Coronary artery (tissue), 2 donors: ENCODE data around the gene GPR137.

Experiments
- DNase-seq: peaks from one replicate; pipeline ENCODE4 v3.0.0-alpha.2; 2017; ENCODE audit warnings: low spot score
- H3K27ac ChIP-seq, 2 donors: fragments of 200-600 bp; sonication (generic); one replicate each; pipeline ENCODE4 v1.5.1; 2016 to 2019
- H3K4me3 ChIP-seq: fragments of 200-600 bp; sonication (generic); 2 replicates; pipeline ENCODE4 v1.5.1; 2016; ENCODE audit warnings: mild to moderate bottlenecking, moderate library complexity
- TF ChIP-seq, protein P1 (sequence below): fragments of 200-600 bp; sonication (generic); IDR thresholded peaks from one replicate; pipeline ENCODE4 v1.5.1; 2019; ENCODE audit warnings: antibody characterized with exemption

GPR137 gene

DNA sequence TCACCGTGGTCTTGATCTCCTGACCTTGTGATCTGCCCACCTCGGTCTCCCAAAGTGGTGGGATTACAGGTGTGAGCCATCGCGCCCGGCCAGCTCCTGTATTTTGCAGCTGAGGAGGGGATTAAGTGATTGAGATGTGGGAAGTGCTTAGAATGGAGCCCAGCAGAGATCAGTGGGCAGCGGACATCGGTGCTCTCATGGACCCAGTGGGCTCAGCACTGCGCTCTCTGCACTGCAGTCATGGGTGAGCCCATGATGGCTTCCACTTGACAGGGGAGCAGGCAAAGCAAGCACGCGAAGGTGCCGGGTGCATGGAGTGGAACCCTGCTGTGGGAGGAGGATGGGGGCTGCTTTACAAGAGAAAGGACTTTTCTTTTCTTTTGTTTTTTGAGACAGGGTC, 45.2 kb downstream of the GPR137 start:
- DNase-seq, result no peak
- Histone ChIP-seq H3K27ac (no peak overlapping the region), H3K4me3 (no peak overlapping the region)
- TF ChIP-seq, protein P1, sequence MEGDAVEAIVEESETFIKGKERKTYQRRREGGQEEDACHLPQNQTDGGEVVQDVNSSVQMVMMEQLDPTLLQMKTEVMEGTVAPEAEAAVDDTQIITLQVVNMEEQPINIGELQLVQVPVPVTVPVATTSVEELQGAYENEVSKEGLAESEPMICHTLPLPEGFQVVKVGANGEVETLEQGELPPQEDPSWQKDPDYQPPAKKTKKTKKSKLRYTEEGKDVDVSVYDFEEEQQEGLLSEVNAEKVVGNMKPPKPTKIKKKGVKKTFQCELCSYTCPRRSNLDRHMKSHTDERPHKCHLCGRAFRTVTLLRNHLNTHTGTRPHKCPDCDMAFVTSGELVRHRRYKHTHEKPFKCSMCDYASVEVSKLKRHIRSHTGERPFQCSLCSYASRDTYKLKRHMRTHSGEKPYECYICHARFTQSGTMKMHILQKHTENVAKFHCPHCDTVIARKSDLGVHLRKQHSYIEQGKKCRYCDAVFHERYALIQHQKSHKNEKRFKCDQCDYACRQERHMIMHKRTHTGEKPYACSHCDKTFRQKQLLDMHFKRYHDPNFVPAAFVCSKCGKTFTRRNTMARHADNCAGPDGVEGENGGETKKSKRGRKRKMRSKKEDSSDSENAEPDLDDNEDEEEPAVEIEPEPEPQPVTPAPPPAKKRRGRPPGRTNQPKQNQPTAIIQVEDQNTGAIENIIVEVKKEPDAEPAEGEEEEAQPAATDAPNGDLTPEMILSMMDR, result no peak

DNA sequence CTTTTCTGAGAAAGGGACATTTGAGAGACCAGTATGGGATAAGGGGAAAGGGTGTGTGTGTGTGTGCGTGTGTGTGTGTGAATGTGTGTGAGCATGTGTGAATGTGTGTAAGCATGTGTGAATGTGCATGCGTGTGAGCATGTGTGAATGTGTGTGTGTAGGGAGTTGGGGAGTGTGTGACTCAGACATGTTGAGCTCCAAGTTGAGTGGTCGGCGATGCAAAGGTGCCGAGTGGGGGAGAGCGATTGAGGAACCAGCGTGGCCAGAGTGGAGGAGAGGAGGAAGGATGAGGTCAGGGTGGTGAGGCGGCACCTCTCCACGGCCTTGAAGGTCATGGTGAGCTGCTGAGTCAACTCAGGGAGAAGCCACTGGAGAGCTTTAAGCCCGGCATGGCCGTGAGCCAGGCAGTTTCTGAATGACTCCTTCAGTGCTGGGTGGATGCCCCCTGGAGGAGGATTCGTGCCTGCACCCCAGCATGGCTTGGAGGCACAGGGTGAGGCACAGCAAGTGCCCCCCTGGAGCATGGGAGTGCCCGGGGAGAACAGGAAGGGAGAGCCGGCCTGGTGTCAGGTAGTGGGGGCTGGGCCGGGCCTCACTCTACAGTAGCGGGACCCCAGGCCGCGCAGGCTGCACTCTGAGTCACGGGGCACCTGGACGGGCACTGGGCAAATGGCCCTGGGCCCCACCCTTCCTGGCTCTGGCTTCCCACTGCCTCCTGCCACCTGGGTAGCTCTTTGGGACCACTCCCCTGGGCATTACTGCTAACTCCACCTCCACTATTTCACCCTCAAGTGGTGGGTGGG, 46.1 kb downstream of the GPR137 start:
- TF ChIP-seq, protein P1, result no peak
- Histone ChIP-seq H3K4me3 (no peak overlapping the region), H3K27ac (no peak overlapping the region)
- DNase-seq, result no peak

GRCh38 chr11:64333556-64333955, 47.9 kb downstream of the GPR137 start:
- TF ChIP-seq, protein P1, result no peak
- H3K27ac ChIP-seq, result no peak overlapping the region
- no peak for DNase-seq
- H3K4me3 ChIP-seq, result no peak overlapping the region

GRCh38 chr11:64334764-64335735, 49.4 kb downstream of the GPR137 start:
- no peak for DNase-seq
- Histone ChIP-seq H3K27ac (no peak overlapping the region), H3K4me3 (no peak overlapping the region)
- TF ChIP-seq, protein P1, result no peak

DNA sequence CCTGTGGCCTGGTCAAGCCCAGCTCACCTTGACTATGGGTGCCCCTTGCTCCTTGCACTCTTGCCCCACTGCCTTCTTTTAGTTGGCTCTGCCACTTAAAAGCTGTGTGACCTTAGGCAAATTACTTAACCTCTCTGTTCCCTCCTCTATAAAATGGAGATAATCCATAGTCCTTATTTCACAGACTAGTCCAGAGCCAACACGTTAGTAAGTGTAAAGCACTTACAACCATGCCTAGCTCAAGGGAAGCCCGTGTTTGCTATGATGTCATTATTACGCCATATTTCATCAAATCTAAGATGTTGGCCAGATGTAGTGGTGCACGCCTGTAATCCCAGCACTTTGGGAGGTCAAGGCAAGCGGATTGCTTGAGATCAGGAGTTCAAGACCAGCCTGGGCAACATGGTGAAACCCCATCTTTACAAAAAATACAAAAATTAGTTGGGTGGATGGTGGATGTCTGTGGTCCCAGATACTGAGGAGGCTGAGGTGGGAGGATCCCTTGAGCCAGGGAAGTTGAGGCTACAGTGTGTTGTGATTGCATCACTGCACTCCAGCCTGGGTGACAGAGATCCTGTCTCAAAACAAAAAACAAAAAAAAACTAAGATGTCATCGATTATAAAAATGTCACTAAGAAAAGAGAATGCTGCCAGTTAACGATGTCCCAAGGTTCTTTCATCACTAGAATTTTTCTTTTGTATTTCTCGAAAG, 52.0 kb downstream of the GPR137 start:
- DNase-seq, result no peak
- TF ChIP-seq, protein P1, result no peak
- Histone ChIP-seq H3K27ac (no peak overlapping the region), H3K4me3 (no peak overlapping the region)

GRCh38 chr11:64338716-64339115, 53.1 kb downstream of the GPR137 start:
- DNase-seq, result no peak
- no peak overlapping the region for H3K27ac ChIP-seq
- H3K4me3 ChIP-seq, result no peak overlapping the region
- TF ChIP-seq, protein P1, result no peak
